GM19397 (cell line): Measurements from ENCODE around the gene SCFD2.
A peak's percentile ranks its signal among the peaks of the same experiment; 100 is the strongest.
"Not testable (repeated sequence)": the region's sequence is repeated elsewhere in the genome, so short reads cannot be mapped to it uniquely, and the experiment has no call there.

Experiments
- ATAC-seq: cut with Tn5 transposase; IDR thresholded peaks from one replicate; pipeline ENCODE4 v1.9.1; 2021; ENCODE audit warnings: mild to moderate bottlenecking, moderate library complexity; ENCODE audit not compliant: unreplicated experiment

Gene SCFD2

GRCh38 chr4:53365486-53366300 lies at the start of gene SCFD2:
Gene SCFD2 (minus strand): TSS chr4:53366061.
- ATAC-seq, result peak; percentile 97

DNA sequence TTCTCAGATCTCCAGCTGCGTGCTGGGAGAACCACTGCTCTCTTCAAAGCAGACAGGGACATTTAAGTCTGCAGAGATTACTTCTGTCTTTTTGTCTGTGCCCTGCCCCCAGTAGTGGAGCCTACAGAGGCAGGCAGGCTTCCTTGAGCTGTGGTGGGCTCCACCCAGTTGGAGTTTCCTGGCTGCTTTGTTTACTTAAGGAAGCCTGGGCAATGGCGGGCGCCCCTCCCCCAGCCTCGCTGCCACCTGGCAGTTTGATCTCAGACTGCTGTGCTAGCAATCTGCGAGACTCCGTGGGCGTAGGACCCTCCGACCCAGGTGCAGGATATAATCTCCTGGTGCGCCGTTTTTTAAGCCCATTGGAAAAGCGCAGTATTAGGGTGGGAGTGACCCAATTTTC lies 43.6 kb upstream of the SCFD2 start:
- ATAC-seq, result not testable (repeated sequence)

- no peak for ATAC-seq
Observed at GRCh38 chr4:53380221-53380620, 14.4 kb upstream of the SCFD2 start.

DNA sequence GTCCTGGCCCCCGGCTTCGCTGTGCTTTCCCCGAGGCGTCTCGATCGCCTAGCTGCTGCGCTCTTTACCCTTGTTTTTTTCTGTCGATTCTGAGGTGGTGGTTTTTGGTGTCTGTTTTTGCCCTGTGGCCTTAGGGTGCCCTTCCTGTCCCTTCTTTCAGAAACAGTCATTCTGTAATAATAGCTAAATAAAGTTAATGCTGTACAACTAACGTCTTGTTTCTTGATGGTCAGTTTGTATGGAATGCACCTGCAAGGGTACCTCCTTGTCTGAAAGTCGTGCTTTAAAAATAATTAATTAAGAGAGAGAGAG lies 12.3 kb upstream of the SCFD2 start:
- ATAC-seq, result no peak

GRCh38 chr4:53377319-53378170 lies 11.7 kb upstream of the SCFD2 start, which contains the start of gene FIP1L1:
Gene FIP1L1 (plus strand): TSS chr4:53377641. CDS start chr4:53377839, 198 bp downstream.
- peak; percentile 91 for ATAC-seq

DNA sequence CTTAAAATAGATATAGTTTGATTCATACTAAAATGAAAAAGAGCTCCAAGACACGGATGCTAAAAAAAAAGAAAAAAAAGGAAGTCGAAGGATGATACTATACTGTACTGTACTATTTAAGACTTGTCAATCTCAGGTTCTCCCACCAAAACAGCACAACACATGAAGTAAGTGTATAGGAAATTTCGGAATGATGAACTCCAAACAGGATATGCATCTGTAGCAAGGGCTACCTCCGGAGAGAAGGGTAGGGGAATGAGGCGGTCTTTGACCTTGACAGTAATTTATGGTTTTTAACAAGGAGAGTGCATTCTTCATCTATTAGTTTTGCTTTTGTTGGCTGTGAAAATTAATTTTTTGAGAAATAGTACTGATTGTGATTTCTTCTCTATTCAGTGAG lies 11.0 kb upstream of the SCFD2 start:
- ATAC-seq, result no peak

DNA sequence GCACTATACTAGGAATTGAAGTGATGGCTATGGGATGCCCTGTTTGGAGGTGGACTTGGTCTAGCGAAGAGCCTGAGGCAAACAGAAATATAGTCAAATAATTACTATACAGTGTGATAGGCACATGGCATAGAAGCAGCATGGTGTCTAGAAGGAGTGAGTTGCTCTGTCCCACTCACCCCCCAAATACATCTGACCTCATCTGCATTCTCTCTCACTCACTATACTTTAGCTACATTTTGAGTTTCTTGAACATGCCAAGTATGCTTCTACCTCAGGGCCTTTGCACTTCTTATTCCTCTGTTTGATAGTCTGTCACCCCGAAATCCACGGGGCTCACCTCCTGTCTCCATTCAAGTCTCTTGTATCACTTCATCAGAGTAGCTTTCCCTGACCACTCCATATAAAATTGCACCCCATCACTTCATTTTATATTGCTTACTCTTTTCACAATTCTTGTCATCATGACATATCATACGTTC lies 9.0 kb upstream of the SCFD2 start:
- ATAC-seq, result no peak

- ATAC-seq, result no peak
Observed at GRCh38 chr4:53371843-53372521, 6.1 kb upstream of the SCFD2 start.

- no peak for ATAC-seq
Observed at GRCh38 chr4:53371049-53371448, 5.2 kb upstream of the SCFD2 start.

GRCh38 chr4:53367721-53368120 lies 1.9 kb upstream of the SCFD2 start:
- no peak for ATAC-seq

- ATAC-seq, result peak; percentile 4
Observed at GRCh38 chr4:53366301-53366716, 448 bp upstream of the SCFD2 start.

- peak; percentile 5 for ATAC-seq
Observed at GRCh38 chr4:53365121-53365485, 758 bp downstream of the SCFD2 start.

- ATAC-seq, result no peak
Observed at GRCh38 chr4:53364624-53365023, 1.2 kb downstream of the SCFD2 start.

DNA sequence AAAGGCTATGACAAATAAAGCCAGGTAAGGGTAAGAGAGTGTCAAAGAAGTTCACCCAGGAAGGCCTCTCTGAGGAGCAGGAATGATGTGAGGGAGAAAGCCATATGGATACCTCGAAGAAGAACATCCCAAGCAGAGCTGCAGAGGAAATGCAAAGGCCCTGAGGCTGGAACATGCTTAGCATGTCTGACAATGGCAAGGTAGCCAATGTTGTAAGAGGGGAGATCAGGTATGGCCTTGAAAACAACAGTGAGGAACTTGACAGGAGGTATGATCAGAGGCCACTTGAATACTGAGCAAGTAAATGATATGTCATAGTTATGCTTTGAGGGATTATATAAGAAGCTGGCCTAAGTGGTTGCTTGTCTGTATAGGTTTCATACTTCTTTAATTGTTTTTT lies 3.8 kb downstream of the SCFD2 start:
- ATAC-seq, result no peak

- no peak for ATAC-seq
Observed at GRCh38 chr4:53361451-53361850, 4.4 kb downstream of the SCFD2 start.

DNA sequence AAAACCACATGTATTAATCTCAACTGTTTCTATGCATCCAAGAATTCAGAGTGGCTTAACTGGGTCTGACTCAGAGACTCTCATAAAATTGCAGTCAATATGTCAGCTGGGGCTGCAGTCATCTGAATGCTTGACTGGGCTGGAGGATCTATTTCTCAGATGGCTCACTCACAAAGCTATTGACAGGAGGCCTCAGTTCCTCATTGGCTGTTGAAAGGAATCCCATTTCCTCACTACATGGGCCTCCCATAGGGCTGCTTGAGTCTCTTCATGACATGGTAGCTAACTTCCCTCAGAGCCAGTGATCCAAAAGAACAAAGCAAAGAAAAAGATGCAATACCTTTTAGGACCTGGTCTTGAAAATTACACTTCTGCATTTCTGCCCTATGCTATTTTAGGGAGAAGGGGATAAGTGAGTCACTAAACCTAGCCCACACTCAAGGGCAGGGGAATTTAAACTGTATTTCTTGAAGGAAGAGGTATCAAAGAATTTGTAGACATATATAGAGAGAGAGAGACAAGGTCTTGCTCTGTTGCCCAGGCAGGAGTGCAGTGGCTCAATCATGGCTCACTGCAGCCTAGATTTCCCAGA lies 9.8 kb downstream of the SCFD2 start:
- ATAC-seq, result no peak

GRCh38 chr4:53354012-53354722 lies 11.7 kb downstream of the SCFD2 start:
- ATAC-seq, result no peak

GRCh38 chr4:53349091-53349491 lies 16.8 kb downstream of the SCFD2 start:
- ATAC-seq, result no peak

- ATAC-seq, result no peak
Observed at GRCh38 chr4:53348046-53348445, 17.8 kb downstream of the SCFD2 start.
